HG03354 (cell line): ENCODE results near the gene NFATC1.
"Not testable (repeated sequence)": the region's sequence is repeated elsewhere in the genome, so short reads cannot be mapped to it uniquely, and the experiment has no call there.

Source experiments
- ATAC-seq: cut with Tn5 transposase; IDR thresholded peaks from one replicate; pipeline ENCODE4 v1.9.1; 2021; ENCODE audit warnings: mild to moderate bottlenecking; ENCODE audit not compliant: unreplicated experiment, poor library complexity, severe bottlenecking

The NFATC1 gene

DNA sequence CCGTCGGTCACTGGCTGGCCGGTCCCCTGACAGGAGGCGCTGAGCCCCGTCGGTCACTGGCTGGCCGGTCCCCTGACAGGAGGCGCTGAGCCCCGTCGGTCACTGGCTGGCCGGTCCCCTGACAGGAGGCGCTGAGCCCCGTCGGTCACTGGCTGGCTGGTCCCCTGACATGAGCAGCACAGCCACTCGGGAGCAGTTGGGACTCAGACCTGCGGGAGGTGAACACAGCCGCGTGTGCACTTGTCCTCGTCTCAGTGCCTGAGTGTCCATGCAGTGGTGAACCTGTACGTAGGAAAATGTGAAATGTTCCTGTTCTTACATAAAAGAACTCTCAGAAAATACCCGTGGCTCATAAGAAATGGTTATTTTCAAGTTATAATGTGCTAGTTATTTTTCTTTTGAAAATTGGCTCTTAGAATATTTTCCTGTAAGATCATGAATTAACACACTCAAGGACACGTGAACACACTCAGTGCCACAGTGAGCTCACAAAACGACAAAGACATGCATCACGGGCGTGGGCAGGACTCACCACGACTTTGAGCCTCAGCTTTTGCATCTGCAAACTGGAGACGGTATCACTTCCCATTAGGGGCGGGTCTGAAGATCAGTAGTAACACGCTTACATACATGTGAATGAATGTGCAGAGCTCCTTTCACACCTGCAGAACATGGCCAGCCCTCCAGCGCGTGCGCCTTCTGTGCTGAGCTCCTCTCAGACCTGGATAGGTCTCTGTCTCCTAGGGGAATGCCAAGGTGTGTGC is 21.1 kb upstream of the NFATC1 start:
- ATAC-seq: peak; percentile 85

DNA sequence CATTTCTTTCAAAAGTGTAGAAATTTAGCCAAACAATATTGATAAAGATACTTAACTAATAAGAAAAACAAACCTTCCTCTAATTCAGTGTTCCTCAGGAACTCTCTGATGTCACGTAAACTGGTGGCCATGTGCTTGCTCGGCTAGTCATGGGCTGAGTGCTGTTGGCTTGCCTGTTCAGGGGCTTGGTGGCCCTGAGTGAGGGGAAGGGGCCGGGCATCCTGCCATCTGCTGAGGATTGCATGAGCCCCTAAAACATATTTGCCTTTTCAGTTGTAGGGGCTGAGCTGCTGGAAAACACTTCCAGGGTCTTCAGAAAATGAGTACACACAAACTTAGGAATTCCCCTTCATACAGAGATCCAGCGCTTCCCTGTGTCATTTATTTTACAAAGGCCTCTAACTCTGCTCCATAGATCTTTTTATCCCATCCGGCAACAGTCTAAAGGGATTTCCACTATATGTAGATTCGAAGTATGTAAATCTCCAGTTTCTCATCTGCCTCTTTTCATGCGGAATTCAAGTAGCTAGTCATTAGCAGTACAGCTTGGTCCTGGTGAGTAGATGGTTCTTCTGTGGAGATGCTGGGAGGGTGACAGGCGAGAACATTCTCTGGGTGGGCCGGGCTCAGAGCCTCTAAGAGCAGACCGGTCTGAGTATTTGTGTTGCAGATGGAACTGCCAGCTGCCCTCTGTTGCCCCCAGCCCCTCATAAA is 20.1 kb upstream of the NFATC1 start:
- no peak for ATAC-seq

- not testable (repeated sequence) for ATAC-seq
Measured at GRCh38 chr18:79376661-79377060, 19.1 kb upstream of the NFATC1 start.

- no peak for ATAC-seq
Measured at GRCh38 chr18:79377187-79377891, 18.4 kb upstream of the NFATC1 start.

- peak; percentile 73 for ATAC-seq
Measured at GRCh38 chr18:79378536-79379250, 17.0 kb upstream of the NFATC1 start.

- no peak for ATAC-seq
Measured at GRCh38 chr18:79379251-79379905, 16.4 kb upstream of the NFATC1 start.

GRCh38 chr18:79379931-79380815 is 15.6 kb upstream of the NFATC1 start:
- ATAC-seq: peak; percentile 3

DNA sequence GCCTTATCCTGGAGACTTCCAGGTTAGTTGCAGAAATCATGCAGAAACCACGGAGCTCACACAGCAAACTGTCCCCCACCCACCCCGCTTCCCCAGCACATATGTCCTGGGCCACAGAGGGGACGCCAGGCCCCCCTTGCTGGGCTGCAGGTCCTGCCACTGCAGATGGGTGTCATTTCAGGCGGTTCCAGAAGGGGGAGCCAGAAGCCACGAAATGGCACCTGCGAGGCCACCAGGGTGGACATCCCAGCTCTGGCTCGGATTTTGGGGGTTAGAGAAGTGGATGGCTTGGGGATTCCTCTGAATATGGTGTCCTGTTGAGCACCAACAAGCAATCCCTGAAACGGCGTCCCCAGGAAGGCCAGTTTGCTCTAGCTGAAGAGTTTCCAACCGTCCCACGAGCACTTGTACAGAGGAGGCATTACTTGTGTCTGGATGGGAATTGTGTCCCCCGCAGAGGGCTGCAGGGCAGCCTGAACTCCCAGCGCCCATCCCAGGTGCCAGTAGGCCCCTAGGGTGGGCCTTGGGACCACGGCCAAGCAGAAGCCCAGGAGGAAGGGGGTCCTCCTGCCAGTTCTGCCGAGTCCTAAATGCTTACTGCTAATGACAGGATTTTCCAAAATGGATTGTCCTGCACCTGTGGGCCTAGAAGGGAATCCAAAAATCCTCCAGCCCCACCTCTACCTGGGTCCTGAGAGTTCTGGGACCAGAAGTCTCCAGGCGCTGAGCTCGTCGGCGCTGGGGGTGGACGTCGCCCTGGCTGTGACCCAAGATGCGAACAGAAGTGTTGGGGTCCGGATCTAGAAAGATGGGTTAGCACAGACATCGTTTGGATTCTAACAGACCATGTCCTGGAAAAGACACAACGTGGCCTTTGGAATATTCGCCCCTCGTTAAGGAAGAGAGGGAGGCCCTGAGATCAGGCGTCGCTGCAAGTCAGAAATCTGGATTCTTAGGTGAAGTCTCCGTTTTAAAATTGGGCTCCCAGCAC is 14.6 kb upstream of the NFATC1 start:
- peak; percentile 62 for ATAC-seq

DNA sequence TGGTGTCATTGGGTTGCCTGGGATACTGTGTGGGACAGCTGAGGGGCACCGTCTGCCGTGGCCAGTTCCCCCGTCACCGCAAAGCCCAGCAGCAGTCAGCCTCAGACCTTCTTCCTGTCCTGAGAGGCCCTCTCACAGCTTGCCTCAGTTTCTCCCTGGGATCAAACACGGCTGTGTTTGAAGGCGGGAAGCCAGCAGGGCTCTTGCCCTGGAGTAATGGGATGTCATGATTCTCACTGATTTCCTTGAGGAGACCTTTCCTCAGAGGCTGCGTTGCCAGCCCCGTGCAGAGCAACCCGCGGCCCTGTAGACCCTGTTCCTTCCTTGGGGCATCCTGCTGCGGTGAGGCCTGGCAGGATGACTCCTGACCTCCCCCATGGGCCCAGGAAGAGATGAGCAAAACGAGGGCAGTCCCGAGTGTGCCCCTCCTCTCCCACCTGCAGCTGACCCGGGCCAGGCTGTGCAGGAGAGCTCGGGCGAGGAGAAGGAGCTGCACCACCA is 13.9 kb upstream of the NFATC1 start:
- ATAC-seq: no peak

DNA sequence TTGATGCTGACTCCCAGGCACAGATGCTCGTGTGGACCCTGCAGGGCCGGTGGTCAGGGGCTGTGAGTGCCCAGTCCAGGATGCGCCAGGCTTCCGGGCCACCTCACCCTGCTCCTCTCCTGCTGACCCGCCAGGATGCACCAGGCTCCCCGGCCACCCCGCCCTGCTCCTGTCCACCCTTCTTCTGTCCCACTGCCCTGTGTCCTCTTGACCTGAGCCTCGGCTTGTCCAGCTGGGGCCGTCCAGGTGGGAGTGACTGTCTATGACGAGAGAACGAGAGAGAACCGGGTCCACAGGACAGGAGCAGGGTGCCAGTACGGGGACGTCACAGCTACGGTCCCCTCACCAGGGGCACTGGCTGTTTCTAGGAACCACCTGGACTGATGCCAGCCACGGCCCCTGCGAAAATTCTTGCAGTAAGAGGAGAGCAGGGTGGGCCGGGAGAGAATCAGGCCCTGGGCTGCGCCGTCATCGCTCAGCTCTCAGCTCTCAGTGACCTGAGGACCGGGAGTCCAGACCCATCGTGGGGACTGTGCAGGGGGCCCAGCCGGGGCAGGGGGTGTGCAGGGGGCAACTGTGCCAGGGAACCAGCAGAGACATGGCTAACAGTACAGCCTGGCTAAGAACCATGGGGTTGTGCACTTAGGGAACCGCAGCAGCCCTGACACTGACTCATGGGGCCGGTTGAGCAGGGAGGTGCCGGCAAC is 12.9 kb upstream of the NFATC1 start:
- no peak for ATAC-seq

DNA sequence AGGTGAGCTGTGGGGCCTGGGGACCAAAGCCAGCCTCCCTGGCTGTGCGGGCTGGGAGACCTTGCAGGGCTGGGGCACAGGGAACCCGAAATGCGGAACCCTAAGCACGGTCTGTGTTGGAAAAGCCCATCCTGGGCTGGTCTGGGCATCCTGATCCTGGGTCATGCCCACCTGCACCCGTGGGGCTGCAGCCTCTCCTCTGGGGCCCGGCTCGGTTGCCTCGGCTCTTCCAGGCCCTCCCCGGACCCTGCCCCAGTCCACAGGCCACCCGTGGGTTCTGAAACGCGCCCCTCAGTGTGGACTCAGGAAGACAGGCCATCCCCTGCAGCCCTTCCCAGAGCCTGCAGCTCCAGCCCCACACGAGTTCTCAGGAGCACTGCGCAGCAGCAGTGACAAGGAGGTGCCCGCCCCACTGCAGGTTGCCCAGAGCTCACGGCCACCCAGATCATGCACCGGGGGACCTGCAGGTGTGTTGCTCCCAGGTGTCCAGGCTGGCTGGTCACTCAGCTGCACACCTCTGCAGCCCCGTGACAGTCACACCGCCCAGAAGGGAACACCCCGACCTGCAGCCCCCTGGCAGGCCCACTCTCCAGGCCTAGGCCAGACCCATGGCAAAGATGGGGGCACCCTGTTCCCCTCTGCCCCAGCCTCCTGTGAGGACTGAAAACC is 12.2 kb upstream of the NFATC1 start:
- ATAC-seq: no peak

DNA sequence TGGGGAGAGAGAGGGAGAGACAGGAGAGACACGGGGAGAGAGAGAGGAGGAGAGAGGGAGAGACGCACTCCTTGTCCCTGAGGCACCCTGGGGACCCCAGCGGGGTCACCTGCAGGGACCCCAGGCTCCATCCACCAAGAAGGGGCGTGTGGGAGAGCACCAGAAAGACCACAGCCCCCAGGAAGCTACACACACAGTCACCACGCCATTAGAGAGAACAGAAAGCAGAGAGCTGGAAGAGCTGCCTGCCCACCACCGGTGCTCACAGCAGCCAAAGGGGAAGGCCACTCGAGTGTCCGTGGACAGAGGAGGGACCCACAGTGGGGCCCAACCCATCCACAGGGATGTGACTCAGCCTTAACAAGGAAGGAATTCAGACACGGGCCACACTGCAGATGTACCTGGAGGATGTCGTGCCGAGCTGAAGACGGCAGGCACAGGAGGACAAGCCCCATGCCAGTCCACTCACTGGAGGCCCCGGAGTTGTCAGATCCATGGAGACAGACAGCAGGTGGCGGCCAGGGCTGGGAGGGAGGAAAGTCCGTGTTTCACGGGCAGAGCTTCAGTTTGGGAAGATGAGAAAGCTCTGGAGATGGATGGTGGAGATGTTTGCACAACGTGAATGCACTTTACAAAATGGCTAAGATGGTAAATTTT is 11.5 kb upstream of the NFATC1 start:
- ATAC-seq: no peak

- ATAC-seq: no peak
Measured at GRCh38 chr18:79384834-79385233, 10.9 kb upstream of the NFATC1 start.

DNA sequence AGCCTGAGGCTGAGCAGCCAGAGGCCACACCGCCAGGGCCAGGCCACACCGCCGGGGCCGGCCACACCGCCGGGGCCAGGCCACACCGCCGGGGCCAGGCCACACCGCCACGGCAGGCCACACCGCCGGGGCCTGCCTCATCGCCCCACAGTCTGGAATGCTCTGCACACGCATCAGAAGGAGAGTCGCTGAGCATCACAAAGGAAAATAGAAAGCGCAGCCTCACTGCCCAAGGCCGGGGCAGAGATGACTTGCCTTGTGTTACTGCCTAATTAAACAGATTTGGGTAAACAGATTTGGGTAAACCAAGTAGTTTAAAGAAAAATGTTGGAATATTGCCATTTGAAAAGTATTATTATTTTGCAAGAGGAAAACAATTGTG is 10.4 kb upstream of the NFATC1 start:
- no peak for ATAC-seq

DNA sequence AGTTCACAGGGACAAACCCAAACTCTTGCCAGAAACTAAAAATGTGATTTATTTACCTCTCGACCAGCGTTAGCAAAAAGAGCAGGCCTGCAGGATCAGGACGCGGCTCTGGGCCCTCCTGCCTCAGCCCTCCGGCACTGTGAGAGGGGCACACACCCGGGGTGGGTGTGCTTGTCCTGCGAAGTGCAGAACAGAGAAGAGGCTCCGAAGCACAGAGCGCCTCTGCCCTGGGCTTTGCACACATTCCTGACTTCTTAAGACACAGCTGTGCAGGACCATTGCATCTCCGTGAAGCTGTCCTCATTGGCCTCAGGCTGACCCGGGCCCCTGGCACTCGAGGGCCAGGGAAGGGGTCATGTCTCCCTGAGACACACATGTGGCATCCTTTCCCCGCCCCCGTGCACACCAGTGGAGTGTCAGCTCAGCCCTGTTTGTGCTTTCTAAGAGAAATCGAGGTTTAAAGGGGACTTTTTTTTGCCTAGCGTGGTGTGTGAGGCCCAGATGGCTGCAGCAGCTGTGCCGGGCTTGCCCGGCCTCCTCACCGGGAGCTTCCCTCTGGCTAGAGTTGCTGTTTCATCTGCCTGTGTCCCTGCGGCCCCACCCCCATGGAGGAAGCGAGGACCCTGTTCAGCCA is 9.9 kb upstream of the NFATC1 start:
- ATAC-seq: no peak
